NB4 (cell line): ENCODE results near the gene CTXND1.

Experiments
- CTCF ChIP-seq: IDR thresholded peaks from one replicate; pipeline ENCODE4 v1.5.1; 2012; ENCODE audit warnings: low read depth, low read length
- MYC ChIP-seq: IDR thresholded peaks from 2 replicates; pipeline ENCODE4 v1.6.1; 2011; ENCODE audit warnings: low read depth, low read length
- POLR2A ChIP-seq: IDR thresholded peaks from 2 replicates; pipeline ENCODE4 v1.6.1; 2011; ENCODE audit warnings: mild to moderate bottlenecking; ENCODE audit not compliant: insufficient read length; ENCODE audit errors: extremely low read depth

DNA sequence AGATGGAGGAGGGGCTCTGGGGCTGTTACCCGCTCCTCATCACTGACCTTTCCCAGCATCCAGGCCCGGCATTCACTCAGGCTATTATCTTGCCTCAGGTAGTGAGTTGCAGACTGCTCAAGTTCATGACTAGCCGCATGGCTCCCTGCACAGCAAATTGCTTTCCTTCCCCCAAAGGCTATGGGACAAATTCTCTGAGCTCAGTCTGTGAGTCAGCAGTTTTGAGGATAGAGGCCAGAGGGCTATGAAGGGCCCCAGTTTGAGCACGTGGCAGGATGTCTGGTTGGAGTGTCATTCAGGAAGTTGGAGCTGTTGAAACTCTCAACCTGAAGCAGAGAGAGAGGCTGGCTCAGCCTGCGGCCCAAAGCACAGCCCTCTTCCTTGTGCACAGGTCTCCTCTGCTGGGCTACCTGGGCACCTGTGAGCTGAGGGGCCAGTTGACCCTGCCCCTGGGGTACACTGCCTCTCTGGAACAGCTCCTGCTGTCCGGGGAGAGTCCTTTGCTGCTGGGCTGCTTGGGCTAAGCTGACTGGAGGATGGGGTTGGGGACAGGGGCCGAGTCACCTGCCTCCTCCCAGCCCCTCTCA, 91.3 kb downstream of the CTXND1 start:
- TF ChIP-seq POLR2A: peak; percentile 51
- TF ChIP-seq CTCF: no peak
- peak; percentile 100 for TF ChIP-seq MYC
